ENCODE data around the gene CLN5.
"Not testable (repeated sequence)": the region's sequence is repeated elsewhere in the genome, so short reads cannot be mapped to it uniquely, and the experiment has no call there.

CLN5 gene

GRCh38 chr13:76991796-76992547 lies at the start of gene CLN5:
Gene CLN5 (plus strand): TSS chr13:76992081. CDS start chr13:76992099, 18 bp downstream.
- DNase-seq (ENCODE audit: low read depth in 2 of 2), result peak; percentile 87

GRCh38 chr13:76942363-76942762 lies 49.5 kb upstream of the CLN5 start:
- no peak for DNase-seq (ENCODE audit: low read depth in 2 of 2)

- DNase-seq (ENCODE audit: low read depth in 2 of 2), result no peak
Observed at GRCh38 chr13:76943646-76944045, 48.2 kb upstream of the CLN5 start.

- no peak for DNase-seq (ENCODE audit: low read depth in 2 of 2)
Observed at GRCh38 chr13:76944456-76944855, 47.4 kb upstream of the CLN5 start.

- no peak for DNase-seq (ENCODE audit: low read depth in 2 of 2)
Observed at GRCh38 chr13:76948149-76948548, 43.7 kb upstream of the CLN5 start, which contains the start of gene ACOD1. Gene ACOD1 (plus strand): TSS chr13:76948511. CDS start chr13:76948559, 48 bp downstream.

- no peak for DNase-seq (ENCODE audit: low read depth in 2 of 2)
Observed at GRCh38 chr13:76950101-76950500, 41.8 kb upstream of the CLN5 start.

- DNase-seq (ENCODE audit: low read depth in 2 of 2), result no peak
Observed at GRCh38 chr13:76953968-76954367, 37.9 kb upstream of the CLN5 start.

- no peak for DNase-seq (ENCODE audit: low read depth in 2 of 2)
Observed at GRCh38 chr13:76954538-76954937, 37.3 kb upstream of the CLN5 start.

GRCh38 chr13:76955193-76955592 lies 36.7 kb upstream of the CLN5 start:
- DNase-seq (ENCODE audit: low read depth in 2 of 2), result no peak

GRCh38 chr13:76955661-76956060 lies 36.2 kb upstream of the CLN5 start:
- no peak for DNase-seq (ENCODE audit: low read depth in 2 of 2)

GRCh38 chr13:76958841-76959432 lies 32.9 kb upstream of the CLN5 start:
- DNase-seq (ENCODE audit: low read depth in 2 of 2), result no peak

- DNase-seq (ENCODE audit: low read depth in 2 of 2), result not testable (repeated sequence)
Observed at GRCh38 chr13:76959734-76960133, 32.1 kb upstream of the CLN5 start.

- DNase-seq (ENCODE audit: low read depth in 2 of 2), result no peak
Observed at GRCh38 chr13:76965759-76966421, 26.0 kb upstream of the CLN5 start.

- DNase-seq (ENCODE audit: low read depth in 2 of 2), result no peak
Observed at GRCh38 chr13:76967031-76967430, 24.9 kb upstream of the CLN5 start.

- DNase-seq (ENCODE audit: low read depth in 2 of 2), result no peak
Observed at GRCh38 chr13:76968041-76968440, 23.8 kb upstream of the CLN5 start.

GRCh38 chr13:76969488-76970365 lies 22.2 kb upstream of the CLN5 start:
- DNase-seq (ENCODE audit: low read depth in 2 of 2), result no peak

- DNase-seq (ENCODE audit: low read depth in 2 of 2), result no peak
Observed at GRCh38 chr13:76971215-76971614, 20.7 kb upstream of the CLN5 start.

GRCh38 chr13:76971851-76972829 lies 19.7 kb upstream of the CLN5 start:
- no peak for DNase-seq (ENCODE audit: low read depth in 2 of 2)

- no peak for DNase-seq (ENCODE audit: low read depth in 2 of 2)
Observed at GRCh38 chr13:76973920-76974617, 17.8 kb upstream of the CLN5 start.

GRCh38 chr13:76974618-76974975 lies 17.3 kb upstream of the CLN5 start:
- DNase-seq (ENCODE audit: low read depth in 2 of 2), result no peak

Data from stimulated activated CD8-positive, alpha-beta memory T cell treated with anti-CD3 and anti-CD28 coated beads, Interleukin-15, amount 100 ng/mL, for 4 hours (primary cell).